Fibroblast of lung (primary cell): ENCODE measurements around the gene CXorf66. TPM values are rescaled to one million over a fixed set of nuclear protein-coding genes. Genes with fewer than 3 reads are reported as not detected.

Source experiments
- DNase-seq, 2 donors: peaks; one replicate each; pipeline versions ENCODE4 v3.0.0 to v3.0.0-alpha.2; 2010; ENCODE audit warnings: low read depth in 2 of 2
- H2AFZ ChIP-seq: 2 replicates; pipeline ENCODE4 v1.5.1; 2012; ENCODE audit warnings: low read length, control low read depth, inconsistent platforms
- H3K27ac ChIP-seq: 2 replicates; pipeline ENCODE4 v1.5.1; 2011; ENCODE audit warnings: low read length, control low read depth; ENCODE audit not compliant: insufficient read depth
- H3K27me3 ChIP-seq: 2 replicates; pipeline ENCODE4 v1.5.1; 2011; ENCODE audit warnings: mild to moderate bottlenecking, low read length; ENCODE audit not compliant: control insufficient read depth, insufficient read depth
- H3K36me3 ChIP-seq: 2 replicates; pipeline ENCODE4 v1.5.1; 2011; ENCODE audit warnings: low read length; ENCODE audit not compliant: control insufficient read depth, insufficient read depth
- H3K4me1 ChIP-seq: 2 replicates; pipeline ENCODE4 v1.5.1; 2011; ENCODE audit warnings: low read length; ENCODE audit not compliant: control insufficient read depth, insufficient read depth; ENCODE audit errors: extremely low read depth
- H3K4me2 ChIP-seq: 2 replicates; pipeline ENCODE4 v1.5.1; 2011; ENCODE audit warnings: low read length, control low read depth; ENCODE audit not compliant: insufficient read depth; ENCODE audit errors: extremely low read depth
- H3K4me3 ChIP-seq, 4 experiments: fragments of 200-600 bp in 1 of 4; sonication (generic) in 1 of 4; replicated peaks in 1 of 4; 2 replicates each; pipeline ENCODE4 v1.5.1; 2011 to 2016; ENCODE audit warnings: low read length in 4 of 4, low read depth in 3 of 4, mild to moderate bottlenecking in 3 of 4, control low read depth in 2 of 4, inconsistent platforms in 1 of 4, mixed read lengths in 1 of 4; ENCODE audit not compliant: insufficient read depth in 1 of 4; ENCODE audit errors: control extremely low read depth in 1 of 4
- H3K79me2 ChIP-seq: 2 replicates; pipeline ENCODE4 v1.5.1; 2012; ENCODE audit warnings: mild to moderate bottlenecking, low read length, inconsistent platforms; ENCODE audit not compliant: control insufficient read depth, insufficient read depth
- H3K9ac ChIP-seq: 2 replicates; pipeline ENCODE4 v1.5.1; 2011; ENCODE audit warnings: mild to moderate bottlenecking, low read length, control low read depth; ENCODE audit not compliant: insufficient read depth
- H3K9me3 ChIP-seq: 2 replicates; pipeline ENCODE4 v1.5.1; 2012; ENCODE audit warnings: low read depth, low read length; ENCODE audit not compliant: control insufficient read depth, insufficient read depth
- H4K20me1 ChIP-seq: 2 replicates; pipeline ENCODE4 v1.5.1; 2011; ENCODE audit warnings: low read length; ENCODE audit not compliant: control insufficient read depth, insufficient read depth; ENCODE audit errors: extremely low read depth
- EZH2 ChIP-seq: IDR thresholded peaks from 2 replicates; pipeline ENCODE4 v1.5.1; 2012; ENCODE audit warnings: low read length, control low read depth, mild to moderate bottlenecking; ENCODE audit errors: missing control alignments
- polyA plus RNA-seq, 2 donors: library from polyadenylated mRNA; depleted of rRNA in 1 of 2; stranded (reverse) in 1 of 2; unstranded in 1 of 2; fragments of >200 nt; gene quantifications; 2 replicates each; pipeline ENCODE4 v1.2.1, GENCODE V29; 2011 to 2012; ENCODE audit warnings: missing spikeins in 1 of 2
- total RNA-seq: library from RNA; depleted of rRNA; stranded (reverse); fragments of >200 nt; gene quantifications from 2 replicates; pipeline ENCODE4 v1.2.1, GENCODE V29; 2014
- TF ChIP-seq, protein P1 (sequence below), 2 donors: IDR thresholded peaks in 1 of 2; conservative IDR thresholded peaks in 1 of 2; 1 replicate in 1 of 2; 2 replicates in 1 of 2; pipeline ENCODE4 v1.5.1; 2011 to 2012; ENCODE audit warnings: low read length in 2 of 2, control low read depth in 1 of 2, inconsistent platforms in 1 of 2, low read depth in 1 of 2, mild to moderate bottlenecking in 1 of 2

The CXorf66 gene
- total and polyA plus RNA-seq, 2 donors (not counting 1 experiment from before 2014, with no cell fraction given): not detected

- Histone ChIP-seq H3K79me2 (peaks cover 30% of the 10 kb centered on the region), H3K27me3 (no peaks in the 10 kb centered on the region), H3K4me1 (no peaks in the 10 kb centered on the region), H3K9me3 (no peaks in the 10 kb centered on the region), H3K4me2 (no peak overlapping the region), H3K9ac (peak overlapping the region; percentile 82), H3K27ac (peak overlapping the region; percentile 89), H3K4me3 (peak overlapping the region; percentile 58 to 82 (median 66)), H2AFZ (no peak overlapping the region), H3K36me3 (no peaks in the 10 kb centered on the region), H4K20me1 (no peaks in the 10 kb centered on the region)
- DNase-seq: peak; percentile 30 to 36
- TF ChIP-seq, protein P1, sequence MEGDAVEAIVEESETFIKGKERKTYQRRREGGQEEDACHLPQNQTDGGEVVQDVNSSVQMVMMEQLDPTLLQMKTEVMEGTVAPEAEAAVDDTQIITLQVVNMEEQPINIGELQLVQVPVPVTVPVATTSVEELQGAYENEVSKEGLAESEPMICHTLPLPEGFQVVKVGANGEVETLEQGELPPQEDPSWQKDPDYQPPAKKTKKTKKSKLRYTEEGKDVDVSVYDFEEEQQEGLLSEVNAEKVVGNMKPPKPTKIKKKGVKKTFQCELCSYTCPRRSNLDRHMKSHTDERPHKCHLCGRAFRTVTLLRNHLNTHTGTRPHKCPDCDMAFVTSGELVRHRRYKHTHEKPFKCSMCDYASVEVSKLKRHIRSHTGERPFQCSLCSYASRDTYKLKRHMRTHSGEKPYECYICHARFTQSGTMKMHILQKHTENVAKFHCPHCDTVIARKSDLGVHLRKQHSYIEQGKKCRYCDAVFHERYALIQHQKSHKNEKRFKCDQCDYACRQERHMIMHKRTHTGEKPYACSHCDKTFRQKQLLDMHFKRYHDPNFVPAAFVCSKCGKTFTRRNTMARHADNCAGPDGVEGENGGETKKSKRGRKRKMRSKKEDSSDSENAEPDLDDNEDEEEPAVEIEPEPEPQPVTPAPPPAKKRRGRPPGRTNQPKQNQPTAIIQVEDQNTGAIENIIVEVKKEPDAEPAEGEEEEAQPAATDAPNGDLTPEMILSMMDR (conservative IDR thresholded peaks at IDR 0.05 in 1 of 2, IDR thresholded peaks at IDR 0.05 in 1 of 2; ENCODE audit: low read depth in 1 of 2, low read length in 2 of 2): no peak
- no peak for TF ChIP-seq EZH2
Measured at GRCh38 chrX:139932073-139932900, 33.0 kb downstream of the CXorf66 start.

DNA sequence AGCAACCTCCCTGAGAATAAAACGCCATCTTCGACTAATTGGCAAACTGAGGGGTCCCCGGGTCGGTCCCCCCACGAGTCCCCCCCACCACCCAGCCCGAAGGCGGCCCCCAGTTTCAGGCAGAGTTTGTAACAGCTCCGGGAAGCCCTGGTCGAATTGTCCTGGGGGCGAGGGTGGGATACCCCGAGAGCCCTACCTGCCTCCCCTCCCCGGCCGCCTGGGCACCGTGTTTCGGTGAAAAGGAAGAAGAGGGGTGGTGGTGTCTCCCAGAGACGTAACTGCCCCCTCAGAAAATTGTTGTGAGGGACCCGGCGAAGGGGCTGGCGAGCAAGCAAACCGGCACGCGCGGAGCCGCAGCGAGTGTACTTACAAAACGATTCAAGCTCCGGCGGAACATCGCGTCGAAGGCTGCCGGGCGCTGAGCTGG is 33.7 kb downstream of the CXorf66 start:
- Histone ChIP-seq H3K9ac (peak overlapping the region; percentile 71), H3K4me3 (peak overlapping the region; percentile 58 to 82 (median 66)), H3K79me2 (peaks cover 35% of the 10 kb centered on the region), H3K27ac (peak overlapping the region; percentile 80), H3K9me3 (no peaks in the 10 kb centered on the region), H2AFZ (peak overlapping the region; percentile 9), H3K27me3 (no peaks in the 10 kb centered on the region), H3K36me3 (no peaks in the 10 kb centered on the region), H3K4me2 (peak overlapping the region; percentile 13), H3K4me1 (no peaks in the 10 kb centered on the region), H4K20me1 (no peaks in the 10 kb centered on the region)
- DNase-seq: no peak
- TF ChIP-seq EZH2: no peak
- TF ChIP-seq, protein P1 (conservative IDR thresholded peaks at IDR 0.05 in 1 of 2, IDR thresholded peaks at IDR 0.05 in 1 of 2; ENCODE audit: low read depth in 1 of 2, low read length in 2 of 2): no peak

GRCh38 chrX:139930916-139931645 is 34.2 kb downstream of the CXorf66 start:
- Histone ChIP-seq H4K20me1 (no peaks in the 10 kb centered on the region), H3K79me2 (peaks cover 38% of the 10 kb centered on the region), H3K4me1 (no peaks in the 10 kb centered on the region), H3K27ac (peak overlapping the region; percentile 80), H3K36me3 (no peaks in the 10 kb centered on the region), H3K27me3 (no peaks in the 10 kb centered on the region), H3K9me3 (no peaks in the 10 kb centered on the region), H3K4me2 (peak overlapping the region; percentile 87), H3K4me3 (peak overlapping the region; percentile 58 to 82 (median 66)), H3K9ac (peak overlapping the region; percentile 71), H2AFZ (no peak overlapping the region)
- no peak for TF ChIP-seq EZH2
- TF ChIP-seq, protein P1 (conservative IDR thresholded peaks at IDR 0.05 in 1 of 2, IDR thresholded peaks at IDR 0.05 in 1 of 2; ENCODE audit: low read depth in 1 of 2, low read length in 2 of 2): no peak
- peak in 1 of 2 donors; percentile 10 for DNase-seq
